Esophagus muscularis mucosa (tissue), 4 donors: ENCODE results near the gene PRMT7. TPM values are rescaled to one million over a fixed set of nuclear protein-coding genes. Genes with fewer than 3 reads are reported as not detected.

Experiments
- DNase-seq: peaks from one replicate; pipeline ENCODE4 v3.0.0-alpha.2; 2017; ENCODE audit errors: extremely low spot score
- H3K27ac ChIP-seq, 4 donors: fragments of 200-600 bp; sonication (generic); replicated peaks in 1 of 4; 1 replicate in 3 of 4; 2 replicates in 1 of 4; pipeline ENCODE4 v1.5.1; 2016 to 2019; ENCODE audit warnings: mild to moderate bottlenecking in 1 of 4
- H3K27me3 ChIP-seq, 4 donors: fragments of 200-600 bp; sonication (generic); one replicate each; pipeline versions ENCODE4 v1.5.1 to v1.6.0; 2016 to 2019
- H3K36me3 ChIP-seq, 4 donors: fragments of 200-600 bp; sonication (generic); one replicate each; pipeline ENCODE4 v1.5.1; 2016 to 2019
- H3K4me1 ChIP-seq, 4 donors: fragments of 200-600 bp; sonication (generic); one replicate each; pipeline ENCODE4 v1.5.1; 2016 to 2019
- H3K4me3 ChIP-seq, 4 donors: fragments of 200-600 bp; sonication (generic); 1 replicate in 2 of 4; 2 replicates in 2 of 4; pipeline ENCODE4 v1.5.1; 2016 to 2019; ENCODE audit warnings: mild to moderate bottlenecking in 4 of 4, moderate library complexity in 1 of 4
- H3K9me3 ChIP-seq, 4 donors: fragments of 200-600 bp; sonication (generic); 1 replicate in 3 of 4; 2 replicates in 1 of 4; pipeline ENCODE4 v1.5.1; 2016 to 2019
- CTCF ChIP-seq, 3 experiments: fragments of 200-600 bp in 2 of 3; fragments of 450-650 bp in 1 of 3; sonication (generic) in 2 of 3; IDR thresholded peaks; one replicate each; pipeline ENCODE4 v1.5.1; 2017 to 2019; ENCODE audit warnings: antibody characterized with exemption in 3 of 3, mild to moderate bottlenecking in 2 of 3, moderate library complexity in 1 of 3
- EP300 ChIP-seq: sonication (generic); formaldehyde crosslinking; IDR thresholded peaks from one replicate; pipeline ENCODE4 v1.6.1; 2017; ENCODE audit warnings: antibody characterized with exemption
- POLR2A ChIP-seq: fragments of 450-650 bp; IDR thresholded peaks from one replicate; pipeline ENCODE4 v1.6.1; 2017; ENCODE audit warnings: antibody characterized with exemption, moderate library complexity, mild to moderate bottlenecking, low read depth
- POLR2AphosphoS5 ChIP-seq, 2 donors: sonication (generic); formaldehyde crosslinking; IDR thresholded peaks; one replicate each; pipeline ENCODE4 v1.6.1; 2017; ENCODE audit warnings: antibody characterized with exemption in 2 of 2
- WGBS: methylation state at CpG from one replicate; pipeline ENCODE4 v1.1.5; 2018; 5-methylcytosine and 5-hydroxymethylcytosine counted together
- intact Hi-C: fragments of 100-400 bp; cut with DNase I; formaldehyde crosslinking; loops from one replicate; pipeline ENCODE4 v1.15.1; 2023
- total RNA-seq, 4 donors: library from RNA; depleted of rRNA; stranded (reverse); fragments of >200 nt; gene quantifications; one replicate each; pipeline versions ENCODE4 v1.1.0 to v1.2.1, GENCODE V29; 2016

The PRMT7 gene
- total RNA-seq, 4 donors from 2014 or later, result 20.0 to 31.1 (median 26.8) TPM

GRCh38 chr16:68346892-68347480 lies 36.2 kb downstream of the PRMT7 start:
- Histone ChIP-seq H3K36me3 (peaks cover 50 to 95% (median 88%) of the 10 kb centered on the region in 4 donors), H3K9me3 (no peaks in the 10 kb centered on the region), H3K27ac (no peak overlapping the region), H3K27me3 (no peaks in the 10 kb centered on the region), H3K4me1 (no peaks in the 10 kb centered on the region), H3K4me3 (no peak overlapping the region)
- TF ChIP-seq POLR2AphosphoS5 (IDR thresholded peaks at IDR 0.05), result no peak
- 86% methylated on average over 12 of the region's 12 CpGs for WGBS
- DNase-seq, result no peak
- intact Hi-C loops, result no loop called here

GRCh38 chr16:68347605-68348004 lies 36.8 kb downstream of the PRMT7 start:
- Histone ChIP-seq H3K27me3 (no peaks in the 10 kb centered on the region), H3K9me3 (no peaks in the 10 kb centered on the region), H3K4me1 (no peaks in the 10 kb centered on the region), H3K27ac (no peak overlapping the region), H3K4me3 (no peak overlapping the region), H3K36me3 (peaks cover 50 to 95% (median 88%) of the 10 kb centered on the region in 4 donors)
- 78% methylated on average over 4 of the region's 4 CpGs for WGBS
- intact Hi-C loops, result no loop called here
- no peak for DNase-seq
- TF ChIP-seq EP300, result no peak
- TF ChIP-seq CTCF (IDR thresholded peaks at IDR 0.05), result no peak
- TF ChIP-seq POLR2AphosphoS5 (IDR thresholded peaks at IDR 0.05), result no peak
- TF ChIP-seq POLR2A, result no peak

DNA sequence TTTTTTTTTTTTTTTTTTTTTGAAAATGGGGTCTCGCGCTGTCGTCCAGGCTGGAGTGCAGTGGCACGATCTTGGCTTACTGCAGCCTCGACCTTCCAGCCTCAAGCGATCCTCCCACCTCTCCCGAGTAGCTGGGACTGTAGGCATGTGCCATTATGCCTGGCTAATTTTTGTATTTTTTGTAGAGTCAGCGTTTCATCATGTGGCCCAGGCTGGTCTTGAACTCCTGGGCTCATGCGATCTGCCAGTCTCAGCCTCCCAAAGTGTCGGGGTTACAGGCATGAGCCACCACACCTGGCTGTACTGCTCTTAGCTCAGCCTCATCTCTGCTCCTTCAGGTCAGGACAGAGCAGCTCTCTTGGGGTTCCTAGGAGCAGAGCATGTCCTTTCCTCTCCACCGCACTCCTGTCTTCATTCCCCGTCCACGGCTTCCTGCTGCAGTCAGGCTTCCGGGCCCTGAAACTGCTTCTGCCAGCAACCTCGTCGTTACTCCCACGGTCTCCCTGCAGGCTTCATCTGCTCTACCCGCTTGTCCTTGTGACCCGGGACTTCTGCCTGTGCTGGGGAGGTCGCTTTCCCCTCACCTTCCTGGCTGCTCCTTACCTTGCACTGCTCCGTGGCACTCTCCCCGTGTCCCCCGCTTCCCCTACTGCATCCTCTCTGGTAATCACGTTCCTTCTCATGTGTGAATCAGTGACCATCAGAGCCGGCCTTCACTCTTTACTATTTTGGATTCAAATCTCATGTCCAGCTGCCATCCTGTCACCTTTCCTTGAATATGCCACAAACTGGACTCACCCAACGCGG lies 38.0 kb downstream of the PRMT7 start:
- TF ChIP-seq POLR2AphosphoS5 (IDR thresholded peaks at IDR 0.05) (no peak), POLR2A (no peak), EP300 (no peak), CTCF (IDR thresholded peaks at IDR 0.05) (no peak)
- Histone ChIP-seq H3K9me3 (no peaks in the 10 kb centered on the region), H3K27me3 (no peaks in the 10 kb centered on the region), H3K4me1 (no peaks in the 10 kb centered on the region), H3K27ac (no peak overlapping the region), H3K36me3 (peaks cover 61 to 95% (median 89%) of the 10 kb centered on the region in 4 donors), H3K4me3 (no peak overlapping the region)
- intact Hi-C loops, result no loop called here
- WGBS, result 91% methylated on average over 27 of the region's 27 CpGs
- DNase-seq, result no peak

DNA sequence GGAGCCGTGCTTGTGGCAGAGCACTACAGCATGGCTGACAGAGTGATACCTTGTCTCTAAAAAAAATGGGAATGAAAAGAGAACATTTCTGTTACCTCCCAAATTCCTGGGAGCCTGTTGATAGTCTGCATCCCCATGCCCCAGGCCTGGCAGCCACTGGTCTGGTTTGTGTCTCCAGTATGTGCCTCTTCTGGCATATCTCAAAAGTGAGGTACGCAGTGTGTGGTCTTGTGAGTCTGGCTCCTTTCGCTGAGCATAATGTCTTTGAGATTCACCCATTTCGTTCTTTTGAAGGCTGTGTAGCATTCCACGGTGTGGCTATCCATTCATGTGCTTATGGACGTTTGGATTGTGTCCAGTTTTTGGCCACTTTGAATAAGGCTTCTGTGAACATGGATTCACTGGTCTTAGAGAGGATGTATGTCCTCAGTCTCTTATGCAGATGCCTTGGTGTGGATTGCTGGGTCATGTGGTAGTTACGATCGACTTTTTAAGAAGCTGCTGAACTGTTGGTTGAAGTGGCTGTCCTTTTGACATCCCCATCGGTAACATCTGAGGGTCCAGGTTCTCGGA lies 39.1 kb downstream of the PRMT7 start:
- TF ChIP-seq EP300 (no peak), CTCF (IDR thresholded peaks at IDR 0.05) (no peak), POLR2AphosphoS5 (IDR thresholded peaks at IDR 0.05) (no peak), POLR2A (no peak)
- H3K27ac ChIP-seq, result no peak overlapping the region
- no peak overlapping the region for H3K4me3 ChIP-seq
- H3K36me3 ChIP-seq, result peaks cover 70 to 100% (median 96%) of the 10 kb centered on the region in 4 donors
- H3K4me1 ChIP-seq, result no peaks in the 10 kb centered on the region
- intact Hi-C loops, result no loop called here
- no peaks in the 10 kb centered on the region for H3K9me3 ChIP-seq
- DNase-seq, result no peak
- 94% methylated on average over 10 of the region's 10 CpGs for WGBS
- H3K27me3 ChIP-seq, result no peaks in the 10 kb centered on the region

DNA sequence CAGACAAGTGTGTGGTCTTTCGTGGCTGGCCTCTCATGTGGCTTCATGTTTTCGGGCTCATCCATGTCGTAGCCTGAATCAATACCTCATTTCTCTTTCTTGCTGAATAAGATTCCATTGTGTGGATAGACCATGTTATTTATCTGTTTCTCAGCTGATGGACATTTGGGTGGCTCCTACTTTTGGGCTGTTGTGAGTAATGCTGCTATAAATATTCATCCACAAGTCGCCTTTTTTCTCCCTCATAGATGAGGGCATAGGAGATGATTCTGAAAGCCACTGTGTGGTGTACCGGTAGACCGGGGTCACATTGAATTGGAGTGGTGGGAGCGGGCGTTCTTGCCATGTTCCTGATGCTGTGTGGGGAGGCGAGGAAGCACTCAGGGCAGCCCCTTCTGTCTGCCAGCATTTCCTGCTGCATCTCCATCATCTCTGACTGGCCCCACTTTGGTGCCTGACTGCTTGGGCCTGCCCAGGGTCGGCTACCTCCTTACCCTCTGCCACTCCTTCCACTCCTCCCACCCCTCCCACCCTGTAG lies 40.1 kb downstream of the PRMT7 start:
- intact Hi-C loops, result no loop called here
- WGBS, result 91% methylated on average over 10 of the region's 10 CpGs
- Histone ChIP-seq H3K4me3 (no peak overlapping the region), H3K36me3 (peaks cover 65 to 100% (median 100%) of the 10 kb centered on the region in 4 donors), H3K27ac (no peak overlapping the region), H3K9me3 (no peaks in the 10 kb centered on the region), H3K4me1 (peaks cover 0 to 6% (median 0%) of the 10 kb centered on the region in 4 donors), H3K27me3 (no peaks in the 10 kb centered on the region)
- no peak for TF ChIP-seq POLR2A
- no peak for TF ChIP-seq POLR2AphosphoS5 (IDR thresholded peaks at IDR 0.05)
- TF ChIP-seq CTCF (IDR thresholded peaks at IDR 0.05), result no peak
- no peak for TF ChIP-seq EP300
- no peak for DNase-seq
